Fibroblast of lung (primary cell): ENCODE data around the gene DNAH14. TPM values are rescaled to one million over a fixed set of nuclear protein-coding genes. Genes with fewer than 3 reads are reported as not detected.

Experiments used
- DNase-seq, 2 donors: peaks; one replicate each; pipeline versions ENCODE4 v3.0.0 to v3.0.0-alpha.2; 2010; ENCODE audit warnings: low read depth in 2 of 2
- H2AFZ ChIP-seq: 2 replicates; pipeline ENCODE4 v1.5.1; 2012; ENCODE audit warnings: low read length, control low read depth, inconsistent platforms
- H3K27ac ChIP-seq: 2 replicates; pipeline ENCODE4 v1.5.1; 2011; ENCODE audit warnings: low read length, control low read depth; ENCODE audit not compliant: insufficient read depth
- H3K27me3 ChIP-seq: 2 replicates; pipeline ENCODE4 v1.5.1; 2011; ENCODE audit warnings: mild to moderate bottlenecking, low read length; ENCODE audit not compliant: control insufficient read depth, insufficient read depth
- H3K36me3 ChIP-seq: 2 replicates; pipeline ENCODE4 v1.5.1; 2011; ENCODE audit warnings: low read length; ENCODE audit not compliant: control insufficient read depth, insufficient read depth
- H3K4me1 ChIP-seq: 2 replicates; pipeline ENCODE4 v1.5.1; 2011; ENCODE audit warnings: low read length; ENCODE audit not compliant: control insufficient read depth, insufficient read depth; ENCODE audit errors: extremely low read depth
- H3K4me2 ChIP-seq: 2 replicates; pipeline ENCODE4 v1.5.1; 2011; ENCODE audit warnings: low read length, control low read depth; ENCODE audit not compliant: insufficient read depth; ENCODE audit errors: extremely low read depth
- H3K4me3 ChIP-seq, 4 experiments: fragments of 200-600 bp in 1 of 4; sonication (generic) in 1 of 4; replicated peaks in 1 of 4; 2 replicates each; pipeline ENCODE4 v1.5.1; 2011 to 2016; ENCODE audit warnings: low read length in 4 of 4, low read depth in 3 of 4, mild to moderate bottlenecking in 3 of 4, control low read depth in 2 of 4, inconsistent platforms in 1 of 4, mixed read lengths in 1 of 4; ENCODE audit not compliant: insufficient read depth in 1 of 4; ENCODE audit errors: control extremely low read depth in 1 of 4
- H3K79me2 ChIP-seq: 2 replicates; pipeline ENCODE4 v1.5.1; 2012; ENCODE audit warnings: mild to moderate bottlenecking, low read length, inconsistent platforms; ENCODE audit not compliant: control insufficient read depth, insufficient read depth
- H3K9ac ChIP-seq: 2 replicates; pipeline ENCODE4 v1.5.1; 2011; ENCODE audit warnings: mild to moderate bottlenecking, low read length, control low read depth; ENCODE audit not compliant: insufficient read depth
- H3K9me3 ChIP-seq: 2 replicates; pipeline ENCODE4 v1.5.1; 2012; ENCODE audit warnings: low read depth, low read length; ENCODE audit not compliant: control insufficient read depth, insufficient read depth
- H4K20me1 ChIP-seq: 2 replicates; pipeline ENCODE4 v1.5.1; 2011; ENCODE audit warnings: low read length; ENCODE audit not compliant: control insufficient read depth, insufficient read depth; ENCODE audit errors: extremely low read depth
- EZH2 ChIP-seq: IDR thresholded peaks from 2 replicates; pipeline ENCODE4 v1.5.1; 2012; ENCODE audit warnings: low read length, control low read depth, mild to moderate bottlenecking; ENCODE audit errors: missing control alignments
- polyA plus RNA-seq, 2 donors: library from polyadenylated mRNA; depleted of rRNA in 1 of 2; stranded (reverse) in 1 of 2; unstranded in 1 of 2; fragments of >200 nt; gene quantifications; 2 replicates each; pipeline ENCODE4 v1.2.1, GENCODE V29; 2011 to 2012; ENCODE audit warnings: missing spikeins in 1 of 2
- total RNA-seq: library from RNA; depleted of rRNA; stranded (reverse); fragments of >200 nt; gene quantifications from 2 replicates; pipeline ENCODE4 v1.2.1, GENCODE V29; 2014
- TF ChIP-seq, protein P1 (sequence below), 2 donors: IDR thresholded peaks in 1 of 2; conservative IDR thresholded peaks in 1 of 2; 1 replicate in 1 of 2; 2 replicates in 1 of 2; pipeline ENCODE4 v1.5.1; 2011 to 2012; ENCODE audit warnings: low read length in 2 of 2, control low read depth in 1 of 2, inconsistent platforms in 1 of 2, low read depth in 1 of 2, mild to moderate bottlenecking in 1 of 2

DNAH14 gene
- total and polyA plus RNA-seq, 2 donors (not counting 1 experiment from before 2014, with no cell fraction given): 5.4 to 19.7 TPM

DNA sequence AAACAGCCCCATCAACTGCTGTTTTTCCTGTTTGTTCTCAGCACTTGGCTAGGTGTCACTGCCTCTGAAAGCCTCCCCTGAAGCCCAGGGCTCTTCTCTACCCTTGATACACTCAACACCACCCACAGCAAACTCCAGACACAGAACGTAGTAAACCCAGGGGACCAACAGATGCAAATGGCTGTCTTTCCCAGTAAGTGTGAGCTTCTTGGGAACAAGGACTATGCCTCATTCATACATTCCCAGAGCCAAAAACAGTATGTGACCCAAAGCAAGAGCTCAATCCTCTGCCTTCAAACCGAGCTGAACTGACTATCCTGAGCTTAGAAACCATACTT lies 494.0 kb downstream of the DNAH14 start:
- H3K4me2 ChIP-seq: no peak overlapping the region
- DNase-seq: no peak
- no peaks in the 10 kb centered on the region for H3K9me3 ChIP-seq
- TF ChIP-seq, protein P1, sequence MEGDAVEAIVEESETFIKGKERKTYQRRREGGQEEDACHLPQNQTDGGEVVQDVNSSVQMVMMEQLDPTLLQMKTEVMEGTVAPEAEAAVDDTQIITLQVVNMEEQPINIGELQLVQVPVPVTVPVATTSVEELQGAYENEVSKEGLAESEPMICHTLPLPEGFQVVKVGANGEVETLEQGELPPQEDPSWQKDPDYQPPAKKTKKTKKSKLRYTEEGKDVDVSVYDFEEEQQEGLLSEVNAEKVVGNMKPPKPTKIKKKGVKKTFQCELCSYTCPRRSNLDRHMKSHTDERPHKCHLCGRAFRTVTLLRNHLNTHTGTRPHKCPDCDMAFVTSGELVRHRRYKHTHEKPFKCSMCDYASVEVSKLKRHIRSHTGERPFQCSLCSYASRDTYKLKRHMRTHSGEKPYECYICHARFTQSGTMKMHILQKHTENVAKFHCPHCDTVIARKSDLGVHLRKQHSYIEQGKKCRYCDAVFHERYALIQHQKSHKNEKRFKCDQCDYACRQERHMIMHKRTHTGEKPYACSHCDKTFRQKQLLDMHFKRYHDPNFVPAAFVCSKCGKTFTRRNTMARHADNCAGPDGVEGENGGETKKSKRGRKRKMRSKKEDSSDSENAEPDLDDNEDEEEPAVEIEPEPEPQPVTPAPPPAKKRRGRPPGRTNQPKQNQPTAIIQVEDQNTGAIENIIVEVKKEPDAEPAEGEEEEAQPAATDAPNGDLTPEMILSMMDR (conservative IDR thresholded peaks at IDR 0.05 in 1 of 2, IDR thresholded peaks at IDR 0.05 in 1 of 2; ENCODE audit: low read depth in 1 of 2, low read length in 2 of 2): no peak
- peaks cover 10% of the 10 kb centered on the region for H3K4me1 ChIP-seq
- no peaks in the 10 kb centered on the region for H3K27me3 ChIP-seq
- no peak overlapping the region for H3K9ac ChIP-seq
- no peak overlapping the region for H2AFZ ChIP-seq
- no peaks in the 10 kb centered on the region for H3K36me3 ChIP-seq
- H3K27ac ChIP-seq: no peak overlapping the region
- peaks cover 59% of the 10 kb centered on the region for H3K79me2 ChIP-seq
- H3K4me3 ChIP-seq: peak overlapping the region in 1 of 4 experiments; percentile 24
- no peaks in the 10 kb centered on the region for H4K20me1 ChIP-seq

- Histone ChIP-seq H4K20me1 (no peaks in the 10 kb centered on the region), H3K9ac (no peak overlapping the region), H3K9me3 (no peaks in the 10 kb centered on the region), H3K79me2 (peaks cover 59% of the 10 kb centered on the region), H3K36me3 (no peaks in the 10 kb centered on the region), H3K4me1 (peaks cover 10% of the 10 kb centered on the region), H3K4me2 (peak overlapping the region; percentile 88), H3K27me3 (no peaks in the 10 kb centered on the region), H2AFZ (no peak overlapping the region), H3K4me3 (peak overlapping the region in 1 of 4 experiments; percentile 22), H3K27ac (peak overlapping the region; percentile 1)
- TF ChIP-seq EZH2: no peak
- TF ChIP-seq, protein P1 (conservative IDR thresholded peaks at IDR 0.05 in 1 of 2, IDR thresholded peaks at IDR 0.05 in 1 of 2; ENCODE audit: low read depth in 1 of 2, low read length in 2 of 2): no peak
- DNase-seq: peak; percentile 25 to 84
These were observed 495.2 kb downstream of the DNAH14 start for GRCh38 chr1:225424562-225425200.

GRCh38 chr1:225425201-225425786 lies 495.8 kb downstream of the DNAH14 start:
- Histone ChIP-seq H3K9me3 (no peaks in the 10 kb centered on the region), H3K4me2 (peak overlapping the region; percentile 88), H3K36me3 (no peaks in the 10 kb centered on the region), H3K4me3 (peak overlapping the region in 2 of 4 experiments; percentile 83 to 90), H2AFZ (no peak overlapping the region), H4K20me1 (no peaks in the 10 kb centered on the region), H3K79me2 (peaks cover 59% of the 10 kb centered on the region), H3K27ac (peak overlapping the region; percentile 1), H3K27me3 (no peaks in the 10 kb centered on the region), H3K4me1 (peaks cover 10% of the 10 kb centered on the region), H3K9ac (no peak overlapping the region)
- TF ChIP-seq EZH2: no peak
- TF ChIP-seq, protein P1 (conservative IDR thresholded peaks at IDR 0.05 in 1 of 2, IDR thresholded peaks at IDR 0.05 in 1 of 2; ENCODE audit: low read depth in 1 of 2, low read length in 2 of 2): no peak
- DNase-seq: peak; percentile 33 to 68
